HEK293T (cell line): Measurements from ENCODE around the gene PCDHB10.
"Not testable (repeated sequence)": the region's sequence is repeated elsewhere in the genome, so short reads cannot be mapped to it uniquely, and the experiment has no call there.

ENCODE experiments used
- CTCF ChIA-PET: fragments of 350-600 bp; formaldehyde crosslinking; extraction: SDS; loops from one replicate; lab custom pipeline; 2021; ENCODE audit warnings: antibody characterized with exemption, inconsistent platforms; lab: Yijun Ruan, JAX
- POLR2A ChIA-PET: fragments of 350-600 bp; formaldehyde crosslinking; extraction: SDS; loops from one replicate; lab custom pipeline; 2020; ENCODE audit warnings: antibody characterized with exemption, inconsistent platforms; lab: Yijun Ruan, JAX
- DNase-seq: peaks from one replicate; pipeline ENCODE4 v3.0.0; 2012; ENCODE audit warnings: mixed read lengths; ENCODE audit errors: extremely low spot score
- ARNT ChIP-seq: fragments of 450-650 bp; IDR thresholded peaks from 2 replicates; pipeline ENCODE4 v1.6.1; 2017; ENCODE audit warnings: mild to moderate bottlenecking
- BHLHE40 ChIP-seq: fragments of 450-650 bp; IDR thresholded peaks from 2 replicates; pipeline ENCODE4 v1.6.1; 2016; ENCODE audit warnings: mild to moderate bottlenecking, moderate library complexity, borderline replicate concordance
- CTBP1 ChIP-seq: fragments of 450-650 bp; IDR thresholded peaks from 2 replicates; pipeline ENCODE4 v1.6.1; 2016; ENCODE audit warnings: borderline replicate concordance
- ELF4 ChIP-seq: fragments of 450-650 bp; IDR thresholded peaks from 2 replicates; pipeline ENCODE4 v1.6.1; 2017; ENCODE audit warnings: antibody characterized with exemption
- FOXA1 ChIP-seq: fragments of 450-650 bp; IDR thresholded peaks from 2 replicates; pipeline ENCODE4 v1.6.1; 2016; ENCODE audit warnings: mild to moderate bottlenecking
- FOXK2 ChIP-seq: fragments of 450-650 bp; IDR thresholded peaks from 2 replicates; pipeline ENCODE4 v1.6.1; 2016; ENCODE audit warnings: mild to moderate bottlenecking
- FOXM1 ChIP-seq: fragments of 450-650 bp; IDR thresholded peaks from 2 replicates; pipeline ENCODE4 v1.6.1; 2017; ENCODE audit warnings: mild to moderate bottlenecking, borderline replicate concordance
- HDGF ChIP-seq: fragments of 450-650 bp; IDR thresholded peaks from 2 replicates; pipeline ENCODE4 v1.6.1; 2017; ENCODE audit warnings: antibody characterized with exemption, borderline replicate concordance
- L3MBTL2 ChIP-seq: fragments of 450-650 bp; conservative IDR thresholded peaks from 2 replicates; pipeline ENCODE4 v1.6.1; 2016; ENCODE audit warnings: mild to moderate bottlenecking
- LEF1 ChIP-seq: fragments of 450-650 bp; IDR thresholded peaks from 2 replicates; pipeline ENCODE4 v1.6.1; 2017; ENCODE audit warnings: mild to moderate bottlenecking, borderline replicate concordance
- NFRKB ChIP-seq: fragments of 450-650 bp; IDR thresholded peaks from 2 replicates; pipeline ENCODE4 v1.6.1; 2016; ENCODE audit warnings: mild to moderate bottlenecking, moderate library complexity
- PKNOX1 ChIP-seq: fragments of 450-650 bp; IDR thresholded peaks from 2 replicates; pipeline ENCODE4 v1.6.1; 2016
- SP1 ChIP-seq: fragments of 450-650 bp; IDR thresholded peaks from 2 replicates; pipeline ENCODE4 v1.6.1; 2017
- SUZ12 ChIP-seq: fragments of 450-650 bp; IDR thresholded peaks from 2 replicates; pipeline ENCODE4 v1.6.1; 2016; ENCODE audit warnings: mild to moderate bottlenecking
- TARDBP ChIP-seq: fragments of 450-650 bp; IDR thresholded peaks from 2 replicates; pipeline ENCODE4 v1.6.1; 2016
- ZNF384 ChIP-seq: fragments of 450-650 bp; IDR thresholded peaks from 2 replicates; pipeline ENCODE4 v1.6.1; 2016

Gene PCDHB10

GRCh38 chr5:141192110-141192725 lies at the start of gene PCDHB10:
PCDHB10 (plus strand) TSS chr5:141192353; CDS start chr5:141192553, 200 bp downstream.
- ChIA-PET CTCF (interaction anchor here (0.5 to 1.0 kb wide), 6 partner anchors 11 to 372 kb away, joined by 3 to 4 read pairs (median 3); partner anchors contain the start of gene PCDHB14), POLR2A (no interaction called here)
- DNase-seq = peak; percentile 17
- TF ChIP-seq NFRKB = no peak
- no peak for TF ChIP-seq ARNT
- TF ChIP-seq ELF4 = no peak
- no peak for TF ChIP-seq FOXA1
- no peak for TF ChIP-seq ZNF384
- TF ChIP-seq FOXM1 = no peak

GRCh38 chr5:141149812-141150211 lies 42.3 kb upstream of the PCDHB10 start, which contains the start of gene PCDHB6:
PCDHB6 (plus strand) TSS chr5:141150057; CDS start chr5:141150258, 201 bp downstream.
- CTCF ChIA-PET = no interaction called here
- TF ChIP-seq LEF1 = no peak
- DNase-seq = peak; percentile 30
- POLR2A ChIA-PET = no interaction called here

GRCh38 chr5:141150224-141150992 lies 41.7 kb upstream of the PCDHB10 start:
- POLR2A ChIA-PET = no interaction called here
- DNase-seq = no peak
- TF ChIP-seq HDGF (no peak), ARNT (no peak), SP1 (no peak), FOXA1 (no peak), LEF1 (no peak), L3MBTL2 (no peak), CTBP1 (no peak), ELF4 (no peak), NFRKB (no peak), FOXK2 (no peak), TARDBP (no peak), PKNOX1 (no peak)
- CTCF ChIA-PET = interaction anchor here (0.6 kb wide), 1 partner anchor 341 kb away, joined by 3 read pairs; no protein-coding TSS in a partner anchor

- ChIA-PET POLR2A (no interaction called here), CTCF (no interaction called here)
- no peak for TF ChIP-seq FOXM1
- TF ChIP-seq ELF4 = no peak
- TF ChIP-seq LEF1 = no peak
- TF ChIP-seq TARDBP = no peak
- TF ChIP-seq FOXK2 = no peak
- TF ChIP-seq PKNOX1 = no peak
- no peak for TF ChIP-seq ARNT
- no peak for TF ChIP-seq SUZ12
- TF ChIP-seq HDGF = no peak
- TF ChIP-seq ZNF384 = no peak
- TF ChIP-seq SP1 = no peak
- no peak for TF ChIP-seq CTBP1
- no peak for TF ChIP-seq FOXA1
- TF ChIP-seq L3MBTL2 = no peak
- no peak for TF ChIP-seq NFRKB
- no peak for TF ChIP-seq BHLHE40
- DNase-seq = no peak
These were observed 41.2 kb upstream of the PCDHB10 start for GRCh38 chr5:141150993-141151325.

GRCh38 chr5:141151632-141152031 lies 40.5 kb upstream of the PCDHB10 start:
- DNase-seq, POLR2A ChIA-PET, CTCF ChIA-PET: not testable (repeated sequence)

GRCh38 chr5:141152096-141152495 lies 40.1 kb upstream of the PCDHB10 start:
- POLR2A ChIA-PET, DNase-seq, CTCF ChIA-PET: not testable (repeated sequence)

GRCh38 chr5:141155540-141156374 lies 36.4 kb upstream of the PCDHB10 start:
- CTCF ChIA-PET = interaction anchor here (0.5 to 0.6 kb wide), 3 partner anchors 14 to 105 kb away, joined by 3 read pairs; no protein-coding TSS in a partner anchor
- no peak for DNase-seq
- no peak for TF ChIP-seq NFRKB
- no peak for TF ChIP-seq FOXA1
- TF ChIP-seq BHLHE40 = no peak
- TF ChIP-seq L3MBTL2 = no peak
- TF ChIP-seq TARDBP = no peak
- TF ChIP-seq ELF4 = no peak
- TF ChIP-seq ARNT = no peak
- no peak for TF ChIP-seq FOXM1
- TF ChIP-seq PKNOX1 = no peak
- no peak for TF ChIP-seq SP1
- TF ChIP-seq FOXK2 = no peak
- no peak for TF ChIP-seq SUZ12
- POLR2A ChIA-PET = no interaction called here

- DNase-seq, CTCF ChIA-PET, POLR2A ChIA-PET: not testable (repeated sequence)
These were observed 34.8 kb upstream of the PCDHB10 start for GRCh38 chr5:141157356-141157755.

GRCh38 chr5:141157901-141158300 lies 34.3 kb upstream of the PCDHB10 start:
- CTCF ChIA-PET, DNase-seq: not testable (repeated sequence)

More at GRCh38 chr5:141157901-141158300, 34.3 kb upstream of the PCDHB10 start:
- POLR2A ChIA-PET = not testable (repeated sequence)
